GM12873 (cell line): ENCODE measurements around the gene DHX35.
A peak's percentile ranks its signal among the peaks of the same experiment; 100 is the strongest.

ENCODE experiments used
- CTCF ChIP-seq: IDR thresholded peaks from 2 replicates; pipeline ENCODE4 v1.5.1; 2012; ENCODE audit warnings: low read depth, mild to moderate bottlenecking, moderate library complexity, low read length, control low read depth; ENCODE audit not compliant: insufficient read depth; ENCODE audit errors: missing control alignments

DHX35 gene

DNA sequence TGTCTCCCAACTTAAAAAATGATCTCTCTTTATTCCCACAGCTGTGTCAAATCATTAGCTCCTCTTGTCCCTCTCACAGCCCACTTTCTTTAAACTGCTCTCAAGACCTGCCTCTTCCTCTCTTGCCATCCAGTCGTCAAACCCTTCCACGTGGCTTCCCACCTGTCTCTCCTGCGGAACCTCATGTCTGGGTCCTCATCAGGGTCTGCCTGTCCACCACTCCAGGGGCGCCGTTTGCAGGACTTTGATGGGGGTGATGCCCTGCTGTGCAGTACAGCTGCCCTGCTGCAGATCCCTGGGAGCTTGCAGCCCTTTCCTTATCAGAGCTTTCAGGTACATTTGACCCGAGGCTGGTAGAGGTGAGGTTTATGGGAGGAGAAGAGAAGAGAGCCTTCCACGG, 114.8 kb downstream of the DHX35 start:
- no peak for TF ChIP-seq CTCF

- no peak for TF ChIP-seq CTCF
These were observed 118.2 kb downstream of the DHX35 start for GRCh38 chr20:39080326-39080725.

GRCh38 chr20:39081255-39081654, 119.1 kb downstream of the DHX35 start:
- TF ChIP-seq CTCF = peak; percentile 90

DNA sequence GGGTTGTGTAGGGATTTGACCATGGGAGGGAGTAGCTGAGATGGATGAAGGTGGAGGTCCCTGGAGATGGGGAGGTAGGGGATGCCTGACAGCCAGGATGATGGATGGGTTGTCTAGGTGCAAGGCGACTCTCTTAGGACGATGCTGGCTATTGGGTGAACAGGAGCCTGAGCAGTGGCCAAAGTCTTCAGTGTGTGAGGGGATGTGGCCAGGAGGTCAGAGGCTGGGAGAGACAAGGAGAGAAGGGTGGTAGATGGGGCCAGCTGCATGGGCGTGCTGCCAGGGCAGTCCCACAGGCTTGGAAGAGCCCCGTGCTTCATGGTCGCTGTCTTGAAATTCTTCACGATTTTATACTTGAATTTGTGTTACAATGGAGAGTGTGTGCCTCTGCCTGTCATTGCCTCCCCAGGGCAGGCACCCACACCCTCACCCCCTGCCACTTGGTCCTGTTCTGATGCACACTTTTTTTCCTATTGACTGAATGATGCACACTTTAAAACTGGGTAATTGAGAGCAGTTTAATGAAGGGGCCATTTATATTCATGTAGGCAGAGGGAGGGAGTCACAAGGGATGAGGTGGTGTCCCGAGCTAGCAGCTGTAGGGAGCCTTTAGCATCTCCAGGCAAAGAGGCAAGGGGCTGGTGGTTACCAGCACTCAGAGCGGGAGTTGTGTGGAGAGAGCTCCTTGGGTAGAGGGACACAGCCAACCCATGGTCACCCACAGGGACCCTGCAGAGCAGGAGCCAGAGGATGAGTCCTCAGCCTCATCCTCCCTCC, 120.7 kb downstream of the DHX35 start:
- TF ChIP-seq CTCF = no peak

- TF ChIP-seq CTCF = no peak
These were observed 121.6 kb downstream of the DHX35 start for GRCh38 chr20:39083761-39084160.

GRCh38 chr20:39089029-39089428, 126.9 kb downstream of the DHX35 start:
- no peak for TF ChIP-seq CTCF
